Activated CD4-positive, alpha-beta T cell treated with anti-CD3 and anti-CD28 coated beads for 1 hour (primary cell): ENCODE measurements around the gene CRYBG3.

ENCODE experiments used
- DNase-seq: peaks from one replicate; pipeline ENCODE4 v3.0.0-alpha.2; 2020

The CRYBG3 gene

DNA sequence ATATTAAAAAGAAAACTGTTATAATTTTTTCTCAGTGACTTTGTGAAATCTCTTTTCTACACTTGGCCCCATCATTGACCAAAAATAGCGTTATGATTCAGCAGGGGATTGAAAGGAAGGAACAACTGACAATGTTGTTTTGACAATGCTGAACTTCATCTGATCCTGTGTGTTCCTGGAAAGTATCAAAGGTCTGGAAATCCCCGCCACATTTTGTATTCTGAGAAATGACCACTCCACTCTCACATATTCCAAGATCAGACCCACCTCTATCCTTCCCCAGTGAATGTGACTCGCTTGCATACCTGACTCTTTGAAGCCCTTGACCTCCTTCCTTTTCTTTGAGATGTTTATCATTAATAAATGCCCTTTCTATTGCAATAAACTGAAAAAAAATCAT, 160.1 kb downstream of the CRYBG3 start:
- no peak for DNase-seq

DNA sequence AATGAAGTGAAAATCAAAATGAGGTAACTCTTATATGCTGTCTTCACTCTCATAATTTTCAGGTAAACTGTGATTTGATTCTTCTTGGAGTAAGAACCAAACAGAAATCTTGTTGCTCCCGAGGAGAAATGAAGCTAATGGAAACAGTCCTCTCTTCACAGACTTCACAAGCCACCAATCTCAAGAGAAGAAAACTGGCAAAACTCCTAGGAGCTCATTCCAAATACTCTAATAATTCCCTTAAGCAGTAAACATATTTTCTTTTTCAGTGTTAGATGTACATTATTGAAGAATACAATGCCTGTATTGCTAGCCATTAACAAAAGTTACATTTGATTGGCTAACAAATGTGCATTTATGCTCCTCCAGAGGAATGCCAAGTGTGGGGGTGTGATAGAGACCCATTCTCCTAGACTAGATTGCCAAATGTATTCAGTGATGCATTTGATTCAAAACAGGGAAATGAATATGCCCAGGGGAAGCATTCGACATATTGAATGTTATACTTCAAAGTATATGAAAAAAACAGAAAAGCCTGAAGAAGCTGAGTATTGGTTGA, 162.2 kb downstream of the CRYBG3 start:
- DNase-seq: no peak

DNA sequence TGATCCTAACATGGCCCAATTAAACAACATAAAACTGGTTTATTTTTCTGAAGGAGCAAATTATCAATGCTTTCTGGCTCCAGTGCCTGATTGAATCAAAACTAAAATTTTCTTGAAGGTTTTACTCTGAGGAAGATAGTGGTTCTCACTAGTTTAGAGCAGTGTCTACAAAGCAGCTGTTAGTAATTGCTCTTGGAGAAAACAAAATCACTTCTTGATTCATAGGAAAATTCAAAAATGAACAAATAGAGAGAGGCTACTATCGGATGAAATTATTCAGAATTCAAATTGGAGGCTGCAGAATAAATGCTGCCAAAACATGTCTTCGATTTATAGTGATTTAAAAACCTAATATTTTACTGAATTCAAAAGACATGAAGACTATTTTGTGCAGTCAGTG, 165.5 kb downstream of the CRYBG3 start:
- no peak for DNase-seq

DNA sequence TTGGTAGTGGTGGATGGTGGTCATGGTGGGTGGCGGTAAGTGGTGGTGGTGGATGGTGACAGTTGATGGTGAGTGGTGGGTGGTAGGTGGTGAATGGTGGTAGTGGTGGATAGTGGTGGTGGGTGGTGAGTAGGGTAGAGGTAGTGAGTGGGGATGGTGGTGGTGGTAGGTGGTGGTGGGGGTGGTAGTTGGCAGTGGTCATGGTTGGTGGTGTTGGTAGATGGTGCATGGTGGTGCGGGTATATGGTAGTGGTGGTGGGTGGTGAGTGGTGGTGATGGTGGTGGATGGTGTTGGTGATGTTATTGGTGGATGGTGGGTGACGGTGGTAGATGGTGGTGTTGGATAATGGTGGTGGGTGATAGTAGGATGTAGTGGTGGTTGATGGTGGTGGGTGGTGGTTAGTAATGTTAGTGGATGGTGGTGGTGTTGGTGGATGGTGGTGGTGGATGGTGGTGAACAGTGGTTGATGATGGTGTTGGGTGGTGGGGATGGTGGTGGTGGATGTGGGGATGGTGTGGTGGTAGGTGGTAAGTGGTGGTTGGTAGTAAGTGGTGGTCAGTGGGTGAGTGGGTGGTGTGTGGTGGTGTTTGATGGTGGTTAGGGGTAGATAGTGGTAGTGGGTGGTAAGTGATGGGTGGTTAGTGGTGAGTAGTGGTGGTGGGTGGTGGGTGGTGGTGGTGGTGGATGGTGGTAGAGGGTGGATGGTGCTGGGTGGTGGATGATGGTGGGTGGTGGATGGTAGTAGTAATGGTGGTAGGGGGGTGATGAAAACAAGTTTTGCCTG, 167.2 kb downstream of the CRYBG3 start:
- DNase-seq: no peak

DNA sequence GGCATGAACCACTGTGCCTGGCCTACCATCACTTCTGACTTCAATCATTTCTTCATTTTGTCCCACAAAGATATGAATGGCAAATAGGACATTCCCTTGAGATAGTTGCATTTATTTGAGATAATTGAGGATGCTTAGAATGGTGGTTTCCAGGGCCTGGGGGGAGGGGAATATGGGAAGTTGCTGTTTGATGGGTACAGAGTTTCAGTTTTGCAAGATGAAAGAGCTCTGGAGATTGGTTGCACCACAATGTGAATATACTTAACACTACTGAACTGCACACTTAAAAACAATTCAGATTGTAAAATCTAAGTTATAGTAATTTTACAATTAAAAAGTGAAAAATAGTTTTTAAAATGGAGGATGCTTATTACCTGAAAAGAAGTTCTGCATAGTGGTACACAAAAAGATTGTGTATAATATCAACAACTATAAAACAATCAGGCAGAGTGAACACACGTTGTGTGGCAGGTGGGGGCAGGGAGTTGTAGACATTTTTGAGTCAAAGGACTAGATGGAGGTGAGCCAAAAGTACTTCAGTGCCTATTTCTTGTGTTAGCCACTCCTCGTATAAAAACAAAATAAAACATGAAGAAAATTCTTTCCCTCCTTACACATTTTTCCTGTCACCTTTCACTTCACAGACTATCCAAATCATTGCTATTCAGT, 168.9 kb downstream of the CRYBG3 start:
- DNase-seq: no peak

DNA sequence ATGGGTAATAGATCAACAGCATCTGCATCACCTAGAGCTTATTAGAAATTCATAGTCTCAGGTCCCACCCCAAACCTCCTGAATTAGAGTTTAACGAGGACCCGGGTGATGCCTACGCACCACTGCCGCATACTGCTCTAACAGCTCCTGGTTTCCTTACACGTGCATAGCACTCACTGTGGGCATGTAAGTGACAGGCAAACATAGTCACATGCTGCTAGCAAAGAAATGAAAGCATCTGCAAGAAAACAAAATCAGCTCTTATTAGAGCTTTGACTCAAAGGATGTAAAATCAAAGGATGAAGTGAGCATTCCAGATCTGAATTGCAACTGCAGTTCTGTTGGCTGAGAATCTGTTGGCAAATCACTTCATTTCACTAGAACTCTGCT, 169.5 kb downstream of the CRYBG3 start:
- DNase-seq: no peak

DNA sequence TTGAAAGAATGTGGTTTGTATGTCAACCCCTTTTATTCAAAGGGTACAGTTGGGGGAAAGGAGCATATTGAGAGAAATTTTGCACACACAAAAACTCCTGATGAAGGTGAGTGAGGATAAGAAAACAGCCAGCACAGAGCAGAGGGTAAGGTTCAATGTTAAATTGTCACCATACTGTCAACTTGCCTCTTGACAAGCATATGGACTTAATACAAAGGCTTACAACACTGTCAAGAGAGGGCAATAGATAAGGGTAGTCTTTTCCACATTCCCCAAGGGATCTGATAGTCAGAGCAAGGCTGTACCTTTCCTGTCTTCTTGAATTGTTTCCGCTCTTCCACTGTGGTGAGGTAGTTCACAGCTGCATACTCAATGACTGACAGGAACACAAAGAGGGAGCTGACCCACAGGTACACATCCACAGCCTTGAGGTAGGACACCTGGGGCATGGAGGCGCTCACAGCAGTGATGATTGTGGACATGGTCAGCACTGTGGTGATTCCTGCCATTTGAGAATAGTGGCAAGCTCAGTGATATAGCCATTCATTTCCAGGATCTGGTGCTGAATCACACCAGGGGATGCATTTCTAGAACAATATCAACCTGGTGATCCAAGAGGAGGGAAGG, 170.8 kb downstream of the CRYBG3 start:
- DNase-seq: no peak

DNA sequence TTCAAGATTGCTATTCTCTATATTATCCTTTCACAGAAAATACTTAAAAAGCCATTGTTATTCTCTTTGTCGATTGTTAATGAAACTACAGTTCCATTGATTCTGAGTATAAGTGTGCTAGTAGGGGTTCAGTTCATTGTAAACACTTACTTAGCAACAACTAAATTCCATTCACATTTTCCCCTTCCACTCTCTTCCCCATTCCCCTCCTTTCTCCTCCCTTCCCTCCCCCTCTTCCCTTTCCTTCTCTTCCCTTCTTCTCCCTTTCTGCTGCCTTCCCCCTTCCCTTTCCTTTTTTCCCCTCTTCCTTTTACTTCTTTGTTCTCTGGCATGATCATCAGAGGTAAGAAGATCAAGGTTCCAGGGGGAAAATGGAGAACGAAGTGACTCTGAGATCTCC, 171.7 kb downstream of the CRYBG3 start:
- DNase-seq: no peak

DNA sequence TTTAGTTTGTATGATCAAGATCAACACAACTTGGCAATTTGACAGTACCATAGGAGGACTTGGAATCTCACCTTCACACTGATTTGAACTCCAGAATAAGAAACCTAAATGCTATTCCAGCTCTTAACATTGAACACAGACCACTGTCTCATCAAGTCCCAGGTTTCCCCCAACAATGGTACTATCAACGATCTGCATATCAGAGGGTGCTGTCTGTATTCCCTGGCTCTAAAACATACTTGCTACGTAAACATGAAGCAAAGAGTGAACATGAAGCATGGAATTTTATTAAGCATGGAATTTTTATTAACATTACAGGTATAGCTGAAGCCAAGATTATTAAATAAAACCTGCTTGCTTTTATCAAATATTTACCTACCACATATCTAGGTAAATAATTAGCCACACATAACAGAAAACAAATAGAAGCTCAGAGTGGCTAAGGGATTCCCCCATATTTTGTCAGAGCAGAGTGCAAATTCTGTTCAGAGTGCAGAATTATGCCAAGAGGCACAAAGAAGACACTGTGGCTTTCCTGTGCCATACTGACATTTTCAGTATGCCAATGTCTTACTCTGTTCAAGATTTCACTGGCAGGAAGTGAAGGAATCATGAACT, 172.6 kb downstream of the CRYBG3 start:
- DNase-seq: no peak
